Activated CD4-positive, alpha-beta T cell treated with anti-CD3 and anti-CD28 coated beads, Interleukin-2, amount 50 U/mL, for 16 hours (primary cell): ENCODE results near the gene CCR7.
"Not testable (repeated sequence)": the region's sequence is repeated elsewhere in the genome, so short reads cannot be mapped to it uniquely, and the experiment has no call there.

Source experiments
- DNase-seq: peaks from one replicate; pipeline ENCODE4 v3.0.0-alpha.2; 2020

Gene CCR7

DNA sequence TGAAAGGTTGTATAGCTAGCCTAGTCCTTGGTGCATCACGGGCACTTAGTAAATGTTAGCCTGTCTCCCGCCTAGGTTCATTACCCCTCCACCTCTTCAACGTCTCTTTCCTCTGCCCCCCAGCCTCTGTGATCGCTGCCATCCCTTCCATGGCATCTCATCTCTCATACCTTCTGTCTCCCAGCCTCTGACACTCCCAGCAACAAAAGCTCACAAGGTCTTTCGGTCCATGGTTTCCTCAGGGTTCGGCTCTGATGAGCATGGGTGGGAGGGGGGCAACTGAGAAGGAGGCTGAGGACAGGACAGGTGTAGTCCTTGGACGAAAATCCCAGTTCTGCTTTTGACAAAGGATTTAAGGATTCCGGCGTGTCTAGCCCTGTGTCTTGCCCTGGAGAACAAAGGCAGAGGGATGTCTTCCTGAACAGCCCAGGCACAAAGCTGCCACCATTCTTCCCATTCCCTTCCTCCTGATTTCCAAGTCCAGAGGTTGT lies 16.7 kb downstream of the CCR7 start:
- DNase-seq = no peak

DNA sequence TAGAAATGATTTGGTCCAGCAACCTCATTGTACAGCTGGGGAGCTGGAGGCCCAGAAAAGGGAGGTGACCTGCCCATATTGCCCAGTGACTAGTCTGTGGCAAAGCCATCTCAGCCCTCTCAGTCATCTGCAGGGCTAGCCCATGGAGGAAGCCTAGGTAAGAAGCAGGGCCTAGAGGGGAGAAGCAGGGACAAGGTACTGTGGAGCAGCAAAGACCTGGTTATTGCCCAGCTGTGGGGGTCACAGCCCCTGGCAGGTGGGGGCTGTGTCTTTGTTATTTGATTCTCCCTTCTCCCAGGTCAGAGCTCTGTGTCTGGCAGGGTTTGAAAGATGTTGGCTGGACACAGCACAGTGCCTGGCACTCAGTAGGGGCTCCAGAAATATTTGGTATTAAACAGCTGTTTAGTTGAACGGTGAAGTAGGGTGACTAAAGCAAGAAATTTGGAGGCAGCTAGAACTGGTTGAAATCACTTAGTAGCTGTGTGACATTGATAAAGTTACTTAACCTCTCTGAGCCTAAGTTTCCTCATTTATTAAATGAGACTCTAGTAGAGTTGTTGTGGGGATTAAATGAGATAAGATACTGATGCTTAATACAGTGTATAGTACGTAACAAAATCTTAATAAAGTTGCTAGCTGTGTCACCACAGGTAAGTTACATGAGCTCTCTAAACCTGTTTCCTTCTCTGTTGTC lies 17.3 kb downstream of the CCR7 start:
- DNase-seq = no peak

DNA sequence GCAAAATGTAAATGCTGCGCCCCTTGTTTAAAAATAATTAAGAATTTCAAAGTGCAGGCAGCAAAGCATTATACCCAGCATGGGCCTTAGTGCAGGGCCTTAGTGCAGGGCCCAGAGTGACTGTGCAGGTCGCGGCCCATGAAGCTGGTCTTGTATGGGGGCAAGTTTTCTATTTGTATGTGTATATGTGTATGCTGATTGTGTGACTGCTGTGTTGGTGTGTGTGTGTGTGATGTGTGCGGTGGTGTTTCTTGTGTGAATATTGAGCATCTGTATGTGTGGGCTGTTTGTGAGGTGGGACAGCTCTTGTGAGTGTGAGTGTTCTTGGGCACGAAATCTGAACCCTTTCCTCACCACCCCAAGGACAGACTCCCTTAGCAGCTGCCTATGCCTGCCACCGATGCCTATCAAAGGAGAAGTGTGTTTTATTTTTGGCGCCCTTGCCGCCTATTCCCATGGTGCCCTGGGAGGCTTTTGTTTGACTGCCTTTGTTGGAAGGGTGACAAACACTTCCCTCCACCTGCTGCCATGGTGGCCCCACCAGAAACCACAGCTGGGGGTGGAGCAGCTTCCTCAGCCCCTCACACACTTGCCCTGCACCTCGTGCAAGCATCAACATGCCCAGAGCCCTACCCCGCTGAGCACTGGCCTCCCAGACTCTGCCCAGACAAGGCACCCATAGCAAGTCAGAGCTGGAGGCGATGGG lies 18.0 kb downstream of the CCR7 start:
- no peak for DNase-seq

DNA sequence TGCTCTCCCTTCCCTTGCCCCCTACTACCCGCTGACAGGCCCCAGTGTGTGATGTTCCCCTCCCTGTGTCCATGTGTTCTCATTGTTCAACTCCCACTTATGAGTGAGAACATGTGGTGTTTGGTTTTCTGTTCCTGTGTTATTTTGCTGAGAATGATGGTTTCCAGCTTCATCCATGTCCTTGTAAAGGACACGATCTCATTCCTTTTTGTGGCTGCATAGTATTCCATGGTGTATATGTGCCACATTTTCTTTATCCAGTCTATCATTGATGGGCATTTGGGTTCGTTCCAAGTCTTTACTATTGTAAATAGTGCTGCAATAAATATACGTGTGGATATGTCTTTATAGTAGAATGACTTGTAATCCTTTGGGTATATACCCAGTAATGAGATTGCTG lies 18.8 kb downstream of the CCR7 start:
- not testable (repeated sequence) for DNase-seq

DNA sequence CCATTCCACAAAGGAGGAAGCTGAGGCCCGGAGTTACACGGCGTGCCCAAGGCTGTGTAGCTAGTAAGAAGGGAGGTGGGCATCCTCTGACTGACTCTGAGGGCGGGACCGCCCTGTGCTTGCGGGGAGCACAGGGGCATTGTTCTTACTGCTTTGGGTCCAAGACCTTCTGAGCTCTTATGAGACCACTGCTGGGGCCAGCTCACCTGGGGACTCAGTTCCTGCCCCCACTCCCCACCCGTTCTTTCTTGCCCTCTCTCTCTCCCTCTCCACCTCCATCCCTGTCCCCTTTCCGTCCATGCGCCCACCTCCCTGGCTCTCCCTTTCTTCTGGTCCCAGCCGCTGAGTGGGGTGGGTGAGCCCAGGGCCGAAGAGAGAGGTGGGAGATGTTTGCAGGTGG lies 19.6 kb downstream of the CCR7 start:
- DNase-seq = no peak

DNA sequence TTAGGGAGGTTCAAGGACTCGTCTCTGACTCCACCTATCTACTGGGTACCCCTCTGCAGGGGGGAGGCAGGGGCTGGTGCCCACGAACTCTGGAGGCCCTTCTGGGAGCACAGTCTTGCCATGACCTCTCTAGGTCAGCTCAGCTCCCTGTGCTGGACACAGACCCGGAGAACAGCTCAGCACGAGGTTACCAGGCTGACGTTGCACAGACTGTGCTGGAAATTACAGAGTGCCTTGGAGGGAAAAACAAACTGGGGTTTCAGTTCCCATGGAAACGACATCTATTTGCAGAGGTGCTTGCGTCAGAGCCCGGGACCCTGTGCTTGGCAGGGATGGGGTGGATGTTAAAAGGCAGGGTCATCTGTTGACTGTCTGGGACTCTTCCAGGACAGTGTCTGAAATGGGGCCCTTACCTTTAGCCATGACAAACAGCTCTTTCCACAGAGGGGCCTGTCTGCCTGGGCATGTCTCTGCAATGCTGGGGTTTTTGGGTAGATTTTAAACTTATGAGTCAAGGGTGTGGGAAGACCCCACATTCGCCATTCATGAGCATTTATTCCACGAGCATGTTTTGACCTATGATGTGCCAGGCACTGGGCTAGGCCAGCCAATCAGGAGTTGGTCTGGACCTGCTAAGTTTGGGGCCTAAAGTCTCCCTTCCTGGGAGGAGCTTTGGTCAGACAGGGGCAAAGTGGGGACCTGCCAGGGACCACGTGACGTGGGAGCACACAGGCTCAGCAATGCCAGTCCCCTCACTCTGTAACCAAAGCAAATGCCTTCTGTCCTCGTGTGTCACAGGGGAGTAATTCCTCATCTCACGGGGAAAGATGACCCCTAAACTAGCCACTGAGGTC lies 22.5 kb downstream of the CCR7 start:
- DNase-seq = no peak

DNA sequence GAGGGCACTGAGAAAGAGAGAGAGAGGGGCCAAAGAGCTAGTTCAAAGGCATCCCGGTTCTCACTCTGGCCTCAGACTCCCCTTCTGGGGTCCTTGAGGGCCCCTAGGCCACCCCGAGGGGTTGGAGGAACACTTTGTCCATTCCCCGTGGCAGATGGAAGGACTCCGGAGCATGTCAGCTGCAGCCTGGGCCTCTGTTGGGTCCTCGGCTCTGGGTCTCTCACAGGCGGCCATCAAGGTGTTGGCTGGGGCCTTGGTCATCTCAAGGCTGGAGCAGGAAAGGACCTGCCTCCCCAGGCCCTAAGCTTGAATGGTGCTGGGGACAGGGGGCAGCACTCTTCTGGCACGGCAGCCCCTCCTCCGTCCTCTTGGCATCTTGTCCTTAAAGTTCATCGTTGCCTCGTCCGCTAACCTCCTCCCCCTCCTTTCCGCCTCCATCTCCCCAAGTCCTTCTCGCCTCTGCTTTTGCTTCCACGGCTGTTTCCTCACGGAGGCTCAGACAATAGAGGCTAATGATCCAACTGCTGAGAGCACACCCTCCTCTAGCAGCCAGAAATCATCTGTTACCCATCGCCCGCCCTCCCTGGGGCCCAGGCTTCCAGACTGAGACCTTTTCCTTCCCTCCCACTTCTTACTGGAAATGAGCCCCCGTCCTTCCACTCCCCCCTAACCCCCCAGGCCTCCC lies 23.3 kb downstream of the CCR7 start:
- DNase-seq = no peak

DNA sequence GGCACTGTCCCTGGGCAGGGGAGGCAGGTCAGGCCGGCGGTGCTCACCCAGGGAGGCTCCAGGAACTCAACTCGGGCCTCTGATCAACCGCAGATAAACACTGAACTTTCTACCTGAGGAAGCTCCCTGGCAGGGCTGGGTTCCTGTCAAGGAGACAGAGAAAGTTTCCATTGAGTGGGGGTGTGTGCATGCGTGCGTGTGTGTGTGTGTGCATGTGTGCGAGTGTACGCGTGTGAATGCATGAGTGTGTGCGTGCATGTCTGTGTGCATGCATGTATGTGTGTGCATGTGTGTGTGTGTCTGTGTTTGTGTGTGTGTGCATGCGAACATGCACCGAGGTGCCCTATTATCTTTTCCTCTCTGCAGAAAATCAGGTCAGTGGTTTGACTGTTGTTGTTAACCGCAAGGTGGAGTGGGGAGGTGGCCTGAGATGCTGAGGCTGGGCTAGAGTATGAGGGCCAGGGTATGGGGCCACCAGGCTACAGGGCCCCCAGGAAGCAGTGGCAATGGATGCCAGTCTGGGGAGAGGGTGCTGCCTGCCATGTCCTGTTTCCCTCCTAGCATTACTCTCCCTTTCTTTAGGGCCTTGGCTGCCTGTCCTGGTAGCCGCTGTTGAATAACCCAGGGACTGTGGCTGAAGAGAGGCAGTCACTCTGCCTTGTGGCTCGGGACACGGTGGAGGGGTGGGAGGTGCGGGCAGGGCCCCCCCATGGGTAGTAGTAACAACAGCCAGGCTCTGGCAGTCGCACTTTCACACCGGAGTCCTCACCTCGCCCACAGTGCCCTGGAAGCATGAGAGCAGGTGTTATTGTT lies 24.0 kb downstream of the CCR7 start:
- DNase-seq = peak; percentile 75

DNA sequence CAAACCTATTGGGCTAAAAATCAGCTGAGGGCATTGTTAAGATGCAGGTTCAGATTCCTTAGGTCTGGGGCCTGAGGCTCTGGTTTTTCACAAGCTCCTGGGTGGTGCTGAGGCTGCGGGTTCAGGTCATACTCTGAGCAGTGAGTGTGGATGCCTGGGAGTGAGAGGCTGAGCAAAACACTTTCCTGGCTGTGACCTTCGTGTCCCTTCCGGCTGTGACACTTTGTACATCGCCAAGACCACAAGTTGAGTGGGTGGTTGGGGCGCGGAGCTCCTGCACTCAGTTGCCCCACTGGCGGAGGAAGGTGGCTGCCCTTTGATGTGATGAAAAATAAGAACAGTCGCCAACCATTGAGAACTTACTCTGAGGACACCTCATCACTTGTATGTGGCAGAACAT lies 24.8 kb downstream of the CCR7 start:
- DNase-seq = peak; percentile 62

DNA sequence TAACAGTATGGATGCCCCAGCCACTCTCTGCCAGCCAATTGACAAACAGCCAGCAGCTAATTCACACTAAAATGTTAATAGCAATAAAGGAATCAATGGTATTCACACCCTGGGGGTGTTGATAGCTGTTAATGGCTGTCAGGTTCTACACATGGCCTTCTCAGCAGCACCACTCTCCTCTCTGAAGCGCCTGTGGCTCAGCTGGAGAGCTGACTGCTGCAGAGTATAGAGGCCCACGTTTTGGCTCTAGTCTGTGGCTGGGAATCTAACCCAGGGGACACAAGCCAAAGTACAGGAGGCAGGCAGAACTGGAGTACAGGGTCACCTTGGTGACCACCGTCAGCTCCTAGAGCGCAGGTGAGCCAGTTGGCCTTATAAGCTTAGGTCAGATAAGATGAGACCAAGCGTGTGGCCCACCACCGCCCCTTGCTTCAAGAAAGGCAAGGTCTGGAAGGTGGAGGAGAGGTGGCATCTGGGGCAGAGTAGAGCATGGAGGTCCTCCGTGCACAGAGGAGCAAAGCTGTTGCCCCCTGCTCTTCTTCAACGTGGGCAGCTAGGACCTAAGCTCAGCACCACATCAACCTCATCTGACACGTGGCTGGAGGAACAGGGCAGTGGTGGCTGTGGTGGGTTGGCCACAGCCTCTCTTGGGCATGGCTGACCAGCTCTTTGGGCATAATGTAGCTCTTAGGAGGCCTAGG lies 25.4 kb downstream of the CCR7 start:
- no peak for DNase-seq

DNA sequence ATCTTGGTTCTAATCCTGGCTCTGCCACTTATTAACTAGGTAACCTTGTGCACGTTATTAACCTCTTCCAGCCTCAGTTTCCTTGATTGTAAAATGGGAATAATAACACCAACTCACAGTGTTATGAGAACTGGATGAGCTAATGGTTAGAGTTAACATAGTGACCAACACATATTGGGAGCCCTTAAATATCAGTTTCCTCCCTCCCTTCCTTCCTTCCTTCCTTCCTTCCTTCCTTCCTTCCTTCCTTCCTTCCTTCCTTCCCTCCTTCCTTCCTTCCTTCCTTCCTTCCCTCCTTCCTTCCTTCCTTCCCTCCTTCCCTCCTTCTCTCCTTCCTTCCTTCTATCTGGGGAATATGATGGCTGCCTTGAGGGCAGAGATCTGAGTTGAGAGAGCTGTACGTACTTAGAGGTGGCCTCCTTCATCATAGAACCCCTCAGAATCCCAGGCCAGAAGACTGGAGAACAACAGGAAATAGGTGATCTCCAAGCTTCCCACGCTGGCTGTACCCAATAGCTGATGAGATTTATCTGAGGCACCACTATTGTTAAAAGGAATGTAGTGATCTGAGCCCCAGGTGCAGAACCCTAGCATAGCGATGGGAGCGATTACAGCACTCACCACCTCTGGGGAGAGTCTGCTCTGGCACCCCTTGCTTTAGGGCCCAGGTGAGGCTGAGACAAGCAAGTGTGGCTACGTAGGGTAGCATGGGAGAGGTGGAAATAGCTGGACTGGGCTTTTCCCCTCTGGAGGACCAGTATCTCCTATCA lies 26.2 kb downstream of the CCR7 start:
- no peak for DNase-seq

DNA sequence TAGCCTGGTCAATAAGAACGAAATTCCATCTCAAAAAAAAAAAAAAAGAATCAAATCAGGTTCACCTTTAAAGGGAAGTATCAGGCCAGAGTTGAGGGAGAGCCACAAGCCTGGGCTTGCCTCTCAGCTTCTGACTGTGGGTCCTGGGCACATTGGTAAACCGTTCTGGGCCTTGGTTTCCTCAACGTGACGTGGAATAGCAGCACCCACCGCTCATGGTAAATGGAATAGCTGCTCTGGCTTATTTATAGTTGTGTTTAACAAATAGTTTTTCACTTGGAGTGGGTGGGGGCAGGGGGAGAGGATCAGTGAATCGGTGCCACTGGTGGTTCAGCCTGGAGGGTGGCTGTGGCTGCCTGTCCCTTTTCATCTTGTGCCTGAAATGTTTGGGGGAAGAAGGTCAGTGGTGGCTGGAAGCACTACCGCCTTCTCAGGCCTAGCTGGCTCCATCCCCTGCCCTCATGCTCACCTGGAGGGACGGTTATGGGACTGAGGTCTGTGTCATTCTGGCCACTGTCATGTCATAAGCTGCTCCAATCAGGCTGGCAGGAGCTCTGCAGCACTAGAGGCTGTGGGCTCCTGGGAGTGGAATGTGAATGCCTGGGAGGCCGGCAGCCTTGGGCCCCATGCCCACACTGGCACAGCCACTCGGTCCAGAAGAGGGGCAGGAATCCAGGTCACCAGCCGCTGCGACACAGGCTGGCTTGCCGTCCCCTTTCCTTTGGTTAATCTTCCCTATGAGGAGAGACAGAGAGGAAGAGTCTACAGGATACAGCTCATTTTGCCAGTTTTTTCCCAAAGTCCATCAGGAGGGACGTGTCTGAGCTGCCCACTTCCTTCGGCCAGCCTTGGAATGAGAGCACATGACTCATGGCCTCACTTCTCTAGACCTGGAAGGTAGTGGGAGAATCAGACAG lies 27.0 kb downstream of the CCR7 start:
- no peak for DNase-seq

DNA sequence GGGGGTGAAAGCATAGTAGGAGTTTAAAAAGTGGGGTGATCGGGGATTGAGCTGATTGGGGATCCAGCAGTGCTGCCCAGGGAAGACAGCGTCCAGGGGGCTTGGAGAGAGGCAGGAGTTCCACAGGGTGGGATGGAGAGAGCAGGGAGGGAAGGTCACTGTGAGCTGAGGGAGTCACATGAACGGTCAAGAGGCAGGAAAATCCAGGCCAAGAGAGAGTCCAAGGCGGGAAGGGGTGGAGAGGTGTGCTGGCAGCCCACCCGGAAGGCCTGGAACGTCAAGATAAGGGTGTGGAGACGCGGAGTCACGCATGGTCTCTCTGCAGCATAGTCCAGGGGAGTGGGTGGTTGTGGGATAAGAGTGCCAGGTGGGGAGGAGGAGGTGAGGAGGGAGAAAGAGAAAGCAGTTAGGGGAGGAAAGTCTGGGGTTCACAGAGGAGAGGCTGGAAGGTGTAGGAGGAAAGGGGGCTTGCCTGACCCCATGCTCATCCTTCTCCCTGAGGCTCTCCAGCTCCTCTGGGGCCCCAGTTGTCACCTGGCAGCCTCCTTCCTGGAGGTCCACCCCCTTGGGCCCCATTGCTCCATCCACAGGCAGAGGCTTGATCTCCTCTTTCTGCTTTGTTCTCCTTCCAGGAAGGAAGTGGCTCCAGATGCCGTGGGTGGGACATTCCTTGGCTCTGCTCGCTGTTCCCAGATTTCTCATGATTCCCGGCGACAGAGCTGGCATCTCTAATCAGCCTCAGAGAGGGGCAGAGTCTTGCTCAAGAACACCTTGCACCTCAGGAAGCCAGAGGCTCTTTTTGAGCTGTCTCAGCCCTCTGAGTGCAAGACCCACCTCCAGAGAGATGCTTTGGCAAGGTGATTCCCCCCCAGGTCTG lies 28.7 kb downstream of the CCR7 start:
- DNase-seq = no peak

DNA sequence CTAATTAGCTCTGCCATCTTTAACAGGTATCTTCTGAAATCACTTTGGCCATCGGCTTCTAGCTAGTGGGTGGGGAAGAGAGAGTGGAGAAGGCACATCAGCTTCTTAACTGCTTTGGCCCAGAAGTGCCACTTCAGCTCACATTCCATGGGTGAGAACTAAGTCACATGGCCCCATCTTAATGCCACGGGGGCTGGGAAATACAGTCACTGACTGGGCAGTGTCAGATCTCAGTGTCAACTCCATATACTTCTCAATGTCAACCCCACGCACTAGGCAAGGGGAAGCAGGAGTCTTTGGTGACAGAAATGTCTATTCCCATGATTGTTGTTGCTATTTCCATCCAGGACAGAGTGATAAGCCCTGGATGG lies 29.4 kb downstream of the CCR7 start:
- no peak for DNase-seq

DNA sequence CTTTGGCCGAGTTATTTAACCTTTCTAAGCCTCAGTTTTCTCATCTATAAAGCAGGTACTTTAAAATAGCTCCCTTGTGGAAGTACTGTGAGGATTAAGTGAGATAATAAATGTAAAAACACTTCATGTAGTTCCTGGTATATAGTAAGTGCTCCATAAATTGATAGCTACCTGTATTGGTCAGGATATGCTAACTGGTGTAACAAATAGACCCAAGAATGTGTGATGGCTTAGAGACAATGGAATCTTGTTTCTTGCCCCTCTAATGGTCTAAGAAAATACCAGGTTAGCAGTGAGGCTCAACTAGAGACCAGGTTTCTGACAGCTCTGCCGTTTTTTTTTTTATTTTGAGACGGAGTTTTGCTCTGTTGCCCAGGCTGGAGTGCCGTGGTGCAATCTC lies 29.8 kb downstream of the CCR7 start:
- DNase-seq = no peak

DNA sequence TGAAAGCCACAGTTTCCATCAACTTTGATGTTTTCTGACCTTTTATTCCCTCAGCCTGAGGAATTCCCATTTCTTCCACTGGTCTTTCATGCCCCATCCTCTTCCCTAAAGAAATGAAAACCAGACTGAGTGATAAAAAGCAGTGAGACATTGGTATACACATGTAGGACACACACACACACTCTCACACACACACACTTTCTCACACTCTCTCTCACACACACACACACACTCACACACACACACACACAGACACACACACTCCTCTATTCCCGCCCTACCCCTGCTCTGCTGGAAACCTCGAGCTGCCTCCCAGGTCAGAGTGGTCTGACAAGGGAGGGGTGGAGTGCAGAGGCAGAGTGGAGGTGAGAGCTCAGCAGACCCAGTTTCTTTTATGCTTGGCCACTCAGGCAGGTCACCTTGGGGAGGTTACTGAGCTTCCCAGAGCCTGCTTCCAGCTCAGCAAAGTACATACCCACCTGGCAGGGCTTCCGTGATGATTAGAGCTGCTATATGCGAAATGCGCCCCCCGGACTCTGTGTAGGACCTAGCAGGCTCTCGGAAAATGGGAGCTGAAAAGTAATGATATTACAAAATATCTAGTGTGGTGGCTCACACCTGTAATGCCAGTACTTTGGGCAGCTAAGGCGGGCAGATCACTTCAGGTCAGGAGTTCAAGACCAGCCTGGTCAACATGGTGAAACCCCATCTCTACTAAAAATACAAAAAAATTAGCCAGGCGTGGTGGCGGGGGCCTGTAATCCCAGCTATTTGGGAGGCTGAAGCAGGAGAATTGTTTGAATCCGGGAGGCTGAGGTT lies 30.7 kb downstream of the CCR7 start:
- no peak for DNase-seq

DNA sequence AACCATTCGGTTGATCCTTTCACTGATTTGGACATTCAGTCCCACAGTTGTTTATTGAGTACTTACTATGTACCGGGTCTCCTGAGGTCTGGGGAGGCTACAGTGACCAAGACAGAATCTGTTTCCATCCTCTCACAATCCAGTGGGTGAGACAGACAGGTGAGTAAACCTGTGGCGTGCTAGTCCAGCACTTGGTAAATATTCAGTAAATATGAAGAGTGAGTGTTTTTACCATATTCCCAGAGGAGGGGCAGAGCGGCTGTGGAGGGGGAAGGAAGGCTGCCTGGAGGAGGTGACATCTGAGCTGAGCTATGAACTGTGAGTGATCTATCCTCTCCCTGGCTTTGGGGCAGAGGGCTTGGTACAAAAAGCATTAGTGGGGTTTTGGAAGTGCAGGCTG lies 31.4 kb downstream of the CCR7 start:
- no peak for DNase-seq
